Body of pancreas (tissue), 4 donors: ENCODE measurements around the gene TSC1. TPM values are rescaled to one million over a fixed set of nuclear protein-coding genes. Genes with fewer than 3 reads are reported as not detected.
A peak's percentile ranks its signal among the peaks of the same experiment; 100 is the strongest.

Source experiments
- ATAC-seq: fragments of 150-250 bp; one replicate; pipeline ENCODE4 v1.9.1; 2016
- DNase-seq, 4 donors: peaks; one replicate each; pipeline ENCODE4 v3.0.0-alpha.2; 2019
- H3K27ac ChIP-seq, 4 donors: fragments of 200-600 bp; sonication (generic); 1 replicate in 3 of 4; 2 replicates in 1 of 4; pipeline versions ENCODE4 v1.5.1 to v1.6.1; 2016 to 2019; ENCODE audit warnings: mild to moderate bottlenecking in 1 of 4, mixed read lengths in 1 of 4, moderate library complexity in 1 of 4
- H3K27me3 ChIP-seq, 2 donors: fragments of 200-600 bp; sonication (generic); one replicate each; pipeline ENCODE4 v1.6.0; 2016; ENCODE audit warnings: mild to moderate bottlenecking in 1 of 2
- H3K36me3 ChIP-seq, 2 donors: fragments of 200-600 bp; sonication (generic); replicated peaks in 1 of 2; 2 replicates each; pipeline ENCODE4 v1.5.1; 2016; ENCODE audit warnings: low read depth in 2 of 2; ENCODE audit not compliant: insufficient read depth in 1 of 2
- H3K4me1 ChIP-seq: fragments of 200-600 bp; sonication (generic); one replicate; pipeline ENCODE4 v1.6.0; 2016
- H3K4me3 ChIP-seq, 2 donors: fragments of 200-600 bp; sonication (generic); 1 replicate in 1 of 2; 2 replicates in 1 of 2; pipeline ENCODE4 v1.5.1; 2016 to 2019
- H3K9me3 ChIP-seq, 3 donors: fragments of 200-600 bp; sonication (generic); 1 replicate in 2 of 3; 2 replicates in 1 of 3; pipeline ENCODE4 v1.5.1; 2016
- POLR2A ChIP-seq, 3 donors: fragments of 450-650 bp; IDR thresholded peaks; one replicate each; pipeline ENCODE4 v1.6.1; 2016; ENCODE audit warnings: antibody characterized with exemption in 3 of 3, mild to moderate bottlenecking in 2 of 3
- WGBS, 2 donors: methylation state at CpG; one replicate each; pipeline ENCODE4 v1.1.5; 2017; 5-methylcytosine and 5-hydroxymethylcytosine counted together
- intact Hi-C: fragments of 100-400 bp; cut with DNase I; formaldehyde crosslinking; loops from one replicate; pipeline ENCODE4 v1.15.1; 2023
- total RNA-seq, 2 donors: library from RNA; depleted of rRNA; stranded (reverse); fragments of >200 nt; gene quantifications; one replicate each; pipeline ENCODE4 v1.1.0, GENCODE V29; 2016
- TF ChIP-seq, protein P1 (sequence below), 7 experiments: fragments of 450-650 bp in 4 of 7; fragments of 200-600 bp in 3 of 7; sonication (generic) in 3 of 7; IDR thresholded peaks; one replicate each; pipeline ENCODE4 v1.5.1; 2016 to 2019; ENCODE audit warnings: antibody characterized with exemption in 7 of 7

Gene TSC1
- total RNA-seq, 2 donors from 2014 or later: 44.1 to 47.1 TPM

GRCh38 chr9:132943651-132944293 is 644 bp downstream of the TSC1 start:
- intact Hi-C loops: no loop called here
- no peaks in the 10 kb centered on the region for H3K9me3 ChIP-seq
- TF ChIP-seq, protein P1, sequence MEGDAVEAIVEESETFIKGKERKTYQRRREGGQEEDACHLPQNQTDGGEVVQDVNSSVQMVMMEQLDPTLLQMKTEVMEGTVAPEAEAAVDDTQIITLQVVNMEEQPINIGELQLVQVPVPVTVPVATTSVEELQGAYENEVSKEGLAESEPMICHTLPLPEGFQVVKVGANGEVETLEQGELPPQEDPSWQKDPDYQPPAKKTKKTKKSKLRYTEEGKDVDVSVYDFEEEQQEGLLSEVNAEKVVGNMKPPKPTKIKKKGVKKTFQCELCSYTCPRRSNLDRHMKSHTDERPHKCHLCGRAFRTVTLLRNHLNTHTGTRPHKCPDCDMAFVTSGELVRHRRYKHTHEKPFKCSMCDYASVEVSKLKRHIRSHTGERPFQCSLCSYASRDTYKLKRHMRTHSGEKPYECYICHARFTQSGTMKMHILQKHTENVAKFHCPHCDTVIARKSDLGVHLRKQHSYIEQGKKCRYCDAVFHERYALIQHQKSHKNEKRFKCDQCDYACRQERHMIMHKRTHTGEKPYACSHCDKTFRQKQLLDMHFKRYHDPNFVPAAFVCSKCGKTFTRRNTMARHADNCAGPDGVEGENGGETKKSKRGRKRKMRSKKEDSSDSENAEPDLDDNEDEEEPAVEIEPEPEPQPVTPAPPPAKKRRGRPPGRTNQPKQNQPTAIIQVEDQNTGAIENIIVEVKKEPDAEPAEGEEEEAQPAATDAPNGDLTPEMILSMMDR (IDR thresholded peaks at IDR 0.05): no peak
- no peak for TF ChIP-seq POLR2A (IDR thresholded peaks at IDR 0.05)
- H3K4me3 ChIP-seq: peak overlapping the region; percentile 72 to 97
- peaks cover 44% of the 10 kb centered on the region for H3K4me1 ChIP-seq
- no peaks in the 10 kb centered on the region for H3K27me3 ChIP-seq
- no peak for DNase-seq
- WGBS, 2 donors: 2% methylated on average over 24 to 25 of the region's 25 CpGs
- H3K27ac ChIP-seq: peak overlapping the region; percentile 82 to 98 (median 98)
- H3K36me3 ChIP-seq: no peaks in the 10 kb centered on the region
- ATAC-seq: no peak

DNA sequence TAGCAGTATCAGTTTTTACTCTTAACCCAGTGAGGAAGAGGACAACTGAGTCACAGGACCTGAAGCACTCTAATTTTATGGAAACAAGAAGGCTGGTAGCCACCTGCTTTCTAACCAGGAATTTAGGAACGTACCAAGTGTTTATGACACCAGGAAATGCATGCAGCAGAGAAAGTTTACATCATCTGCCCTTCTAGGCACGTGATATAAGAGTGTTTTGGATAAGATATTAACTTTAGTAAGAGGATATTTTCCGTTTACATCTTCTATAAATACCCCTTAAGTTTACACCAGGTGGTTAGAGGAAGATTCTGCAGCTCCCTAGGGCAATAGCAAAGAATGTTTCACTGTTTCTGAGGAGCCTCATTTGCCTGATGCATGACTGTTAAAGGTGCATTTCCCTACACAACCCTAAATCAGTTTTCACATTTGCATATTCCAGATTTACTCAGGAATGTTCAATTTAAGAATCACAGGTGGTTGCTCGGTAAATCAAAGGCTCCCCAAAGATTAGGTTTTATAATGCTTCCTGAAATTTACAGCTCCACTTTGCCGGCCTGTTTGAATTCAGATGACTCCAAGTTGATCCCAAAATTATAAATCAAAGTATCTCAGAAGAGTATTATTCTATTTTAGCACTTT is 1.8 kb downstream of the TSC1 start:
- no peaks in the 10 kb centered on the region for H3K27me3 ChIP-seq
- ATAC-seq (no peak), DNase-seq (no peak)
- intact Hi-C loops: no loop called here
- H3K27ac ChIP-seq: peak overlapping the region in 1 of 4 donors; percentile 14
- 16 to 19% methylated on average over 5 of the region's 5 CpGs for WGBS, 2 donors
- no peaks in the 10 kb centered on the region for H3K9me3 ChIP-seq
- no peak overlapping the region for H3K4me3 ChIP-seq
- TF ChIP-seq, protein P1 (IDR thresholded peaks at IDR 0.05): no peak
- TF ChIP-seq POLR2A (IDR thresholded peaks at IDR 0.05): no peak
- peaks cover 44% of the 10 kb centered on the region for H3K4me1 ChIP-seq
- no peaks in the 10 kb centered on the region for H3K36me3 ChIP-seq

DNA sequence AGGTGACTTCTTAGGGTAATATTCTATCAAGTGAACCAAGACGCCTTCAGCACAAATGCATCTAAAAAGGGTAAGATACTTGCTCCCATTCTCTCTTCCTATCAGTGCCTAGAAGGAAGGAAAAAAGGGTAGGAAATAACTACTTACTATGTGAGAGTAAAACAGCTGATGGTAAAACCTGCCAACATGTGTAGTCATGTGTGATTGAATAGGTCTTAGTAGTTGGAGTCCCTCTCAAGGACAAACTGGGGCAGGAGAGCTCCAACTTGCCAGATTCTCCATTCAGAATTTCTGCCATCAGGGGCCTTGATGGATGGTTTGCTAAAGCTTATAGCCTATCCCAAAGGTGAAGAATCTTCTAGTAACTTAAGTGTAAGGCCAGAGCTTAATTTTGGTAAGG is 5.2 kb downstream of the TSC1 start:
- H3K4me3 ChIP-seq: no peak overlapping the region
- ATAC-seq (peak; percentile 43), DNase-seq (peak in 1 of 4 donors; percentile 33)
- H3K9me3 ChIP-seq: no peaks in the 10 kb centered on the region
- TF ChIP-seq, protein P1 (IDR thresholded peaks at IDR 0.05): no peak
- TF ChIP-seq POLR2A (IDR thresholded peaks at IDR 0.05): no peak
- no peaks in the 10 kb centered on the region for H3K27me3 ChIP-seq
- H3K27ac ChIP-seq: no peak overlapping the region
- intact Hi-C loops: no loop called here
- WGBS, 2 donors: 42 to 45% methylated on average over 1 of the region's 1 CpG
- peaks cover 34% of the 10 kb centered on the region for H3K4me1 ChIP-seq
- H3K36me3 ChIP-seq: no peaks in the 10 kb centered on the region

DNA sequence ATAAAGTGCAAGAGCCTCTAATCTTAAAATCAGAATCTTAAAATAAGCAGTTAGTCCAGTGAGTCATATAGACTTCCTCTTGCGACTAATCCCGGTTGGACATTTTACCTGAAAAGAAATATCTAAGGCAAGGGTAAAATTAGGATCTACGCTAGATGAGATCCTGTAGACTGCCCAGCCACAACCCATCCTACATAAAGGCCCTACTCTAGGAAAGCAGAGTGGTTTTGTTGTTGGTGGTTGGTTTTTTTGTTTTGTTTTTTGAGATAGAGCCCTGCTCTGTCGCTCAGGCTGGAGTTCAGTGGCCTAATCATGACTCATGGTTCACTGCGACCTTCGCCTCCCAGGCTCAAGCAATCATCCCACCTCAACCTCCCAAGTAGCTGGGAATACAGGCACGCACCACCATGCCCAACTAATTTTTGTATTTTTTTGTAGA is 6.9 kb downstream of the TSC1 start:
- Histone ChIP-seq H3K27ac (no peak overlapping the region), H3K36me3 (no peaks in the 10 kb centered on the region), H3K4me1 (peaks cover 22% of the 10 kb centered on the region), H3K4me3 (no peak overlapping the region), H3K9me3 (no peaks in the 10 kb centered on the region), H3K27me3 (no peaks in the 10 kb centered on the region)
- WGBS, 2 donors: 93 to 94% methylated on average over 7 of the region's 7 CpGs
- intact Hi-C loops: no loop called here
- ATAC-seq: no peak
- TF ChIP-seq POLR2A (IDR thresholded peaks at IDR 0.05): no peak
- TF ChIP-seq, protein P1 (IDR thresholded peaks at IDR 0.05): no peak
- DNase-seq: no peak
